Cardiac muscle cell (in vitro differentiated cells and primary cell): ENCODE data around the gene SNAP47. TPM values are rescaled to one million over a fixed set of nuclear protein-coding genes. Genes with fewer than 3 reads are reported as not detected.
A peak's percentile ranks its signal among the peaks of the same experiment; 100 is the strongest.

Source experiments
- DNase-seq, 2 donors: peaks; one replicate each; pipeline versions ENCODE4 v3.0.0 to v3.0.0-alpha.2; 2010 to 2017; ENCODE audit warnings: low read depth in 1 of 2, low spot score in 1 of 2
- H3K27ac ChIP-seq: fragments of 200-600 bp; sonication (generic); 2 replicates; pipeline ENCODE4 v1.5.1; 2016
- H3K27me3 ChIP-seq: fragments of 200-600 bp; sonication (generic); 2 replicates; pipeline ENCODE4 v1.6.0; 2016; ENCODE audit warnings: control low read depth
- H3K36me3 ChIP-seq: fragments of 200-600 bp; sonication (generic); 2 replicates; pipeline ENCODE4 v1.5.1; 2016; ENCODE audit warnings: control low read depth
- H3K4me1 ChIP-seq: fragments of 200-600 bp; sonication (generic); 2 replicates; pipeline ENCODE4 v1.8.1; 2017; ENCODE audit warnings: low read depth, mild to moderate bottlenecking, mixed run types
- H3K4me3 ChIP-seq: fragments of 200-600 bp; sonication (generic); 2 replicates; pipeline ENCODE4 v1.5.1; 2016; ENCODE audit warnings: mild to moderate bottlenecking
- H3K9me3 ChIP-seq: fragments of 200-600 bp; sonication (generic); 2 replicates; pipeline ENCODE4 v1.5.1; 2017; ENCODE audit warnings: low read depth, mild to moderate bottlenecking, control low read depth
- polyA plus RNA-seq: library from polyadenylated mRNA; unstranded; fragments of >200 nt; fragmentation: Nextera tagmentation; extraction: Ambion mirVana; gene quantifications from 2 replicates; pipeline ENCODE4 v1.2.1, GENCODE V29; 2016
- total RNA-seq: library from RNA; depleted of rRNA; stranded (reverse); fragments of >200 nt; gene quantifications from 2 replicates; pipeline ENCODE4 v1.2.3, GENCODE V29; 2016
- TF ChIP-seq, protein P1 (sequence below): IDR thresholded peaks from 2 replicates; pipeline ENCODE4 v1.5.1; 2012; ENCODE audit warnings: low read depth, mild to moderate bottlenecking, low read length

The SNAP47 gene
- total and polyA plus RNA-seq, 2 experiments from 2014 or later: 43.7 to 57.4 TPM

DNA sequence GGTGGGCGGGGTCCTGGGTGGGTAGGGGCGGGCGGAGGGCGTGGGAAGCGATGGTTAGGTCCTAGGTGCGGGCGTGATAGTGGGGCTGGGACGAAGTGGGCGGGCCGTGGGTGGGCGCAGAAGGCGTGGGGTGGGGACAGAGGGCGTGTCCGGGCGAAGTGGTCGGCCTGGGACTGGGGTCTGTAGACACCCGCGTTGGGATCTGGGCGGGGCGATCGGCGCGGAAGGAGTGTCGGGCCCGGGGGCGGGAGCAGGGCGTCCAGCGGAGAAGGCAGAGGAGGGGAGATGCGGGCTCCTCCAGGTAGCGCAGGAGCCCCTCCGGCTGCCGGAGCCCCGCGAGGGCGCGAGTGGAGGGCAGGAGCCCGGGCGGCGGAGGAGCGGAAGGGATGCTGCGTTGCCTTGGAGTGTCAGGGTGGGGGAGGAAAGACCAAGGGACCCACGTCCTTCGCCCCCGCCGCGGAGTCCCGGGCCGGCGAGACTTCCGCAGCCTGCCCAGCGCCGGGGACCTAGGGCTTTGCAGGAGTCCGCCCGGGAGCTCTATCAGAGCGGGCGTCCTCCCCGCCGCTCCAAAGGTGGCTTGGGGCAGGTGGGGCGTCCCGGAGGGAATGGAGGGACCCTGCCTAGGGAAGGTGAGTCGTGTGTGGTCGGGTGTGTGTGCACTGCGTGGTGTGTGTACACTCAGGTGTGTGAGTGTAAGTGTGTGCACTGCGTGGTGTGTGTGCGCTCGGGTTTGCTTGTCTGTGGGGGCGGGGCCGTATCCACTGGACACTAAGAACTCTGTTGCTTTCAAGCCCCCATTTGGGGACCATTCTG, 53.2 kb downstream of the SNAP47 start:
- TF ChIP-seq, protein P1, sequence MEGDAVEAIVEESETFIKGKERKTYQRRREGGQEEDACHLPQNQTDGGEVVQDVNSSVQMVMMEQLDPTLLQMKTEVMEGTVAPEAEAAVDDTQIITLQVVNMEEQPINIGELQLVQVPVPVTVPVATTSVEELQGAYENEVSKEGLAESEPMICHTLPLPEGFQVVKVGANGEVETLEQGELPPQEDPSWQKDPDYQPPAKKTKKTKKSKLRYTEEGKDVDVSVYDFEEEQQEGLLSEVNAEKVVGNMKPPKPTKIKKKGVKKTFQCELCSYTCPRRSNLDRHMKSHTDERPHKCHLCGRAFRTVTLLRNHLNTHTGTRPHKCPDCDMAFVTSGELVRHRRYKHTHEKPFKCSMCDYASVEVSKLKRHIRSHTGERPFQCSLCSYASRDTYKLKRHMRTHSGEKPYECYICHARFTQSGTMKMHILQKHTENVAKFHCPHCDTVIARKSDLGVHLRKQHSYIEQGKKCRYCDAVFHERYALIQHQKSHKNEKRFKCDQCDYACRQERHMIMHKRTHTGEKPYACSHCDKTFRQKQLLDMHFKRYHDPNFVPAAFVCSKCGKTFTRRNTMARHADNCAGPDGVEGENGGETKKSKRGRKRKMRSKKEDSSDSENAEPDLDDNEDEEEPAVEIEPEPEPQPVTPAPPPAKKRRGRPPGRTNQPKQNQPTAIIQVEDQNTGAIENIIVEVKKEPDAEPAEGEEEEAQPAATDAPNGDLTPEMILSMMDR: no peak
- peak in 1 of 2 donors; percentile 89 for DNase-seq
- Histone ChIP-seq H3K27ac (no peak overlapping the region), H3K36me3 (no peaks in the 10 kb centered on the region), H3K27me3 (peaks cover 17% of the 10 kb centered on the region), H3K4me1 (no peaks in the 10 kb centered on the region), H3K9me3 (no peaks in the 10 kb centered on the region), H3K4me3 (peak overlapping the region; percentile 34)

DNA sequence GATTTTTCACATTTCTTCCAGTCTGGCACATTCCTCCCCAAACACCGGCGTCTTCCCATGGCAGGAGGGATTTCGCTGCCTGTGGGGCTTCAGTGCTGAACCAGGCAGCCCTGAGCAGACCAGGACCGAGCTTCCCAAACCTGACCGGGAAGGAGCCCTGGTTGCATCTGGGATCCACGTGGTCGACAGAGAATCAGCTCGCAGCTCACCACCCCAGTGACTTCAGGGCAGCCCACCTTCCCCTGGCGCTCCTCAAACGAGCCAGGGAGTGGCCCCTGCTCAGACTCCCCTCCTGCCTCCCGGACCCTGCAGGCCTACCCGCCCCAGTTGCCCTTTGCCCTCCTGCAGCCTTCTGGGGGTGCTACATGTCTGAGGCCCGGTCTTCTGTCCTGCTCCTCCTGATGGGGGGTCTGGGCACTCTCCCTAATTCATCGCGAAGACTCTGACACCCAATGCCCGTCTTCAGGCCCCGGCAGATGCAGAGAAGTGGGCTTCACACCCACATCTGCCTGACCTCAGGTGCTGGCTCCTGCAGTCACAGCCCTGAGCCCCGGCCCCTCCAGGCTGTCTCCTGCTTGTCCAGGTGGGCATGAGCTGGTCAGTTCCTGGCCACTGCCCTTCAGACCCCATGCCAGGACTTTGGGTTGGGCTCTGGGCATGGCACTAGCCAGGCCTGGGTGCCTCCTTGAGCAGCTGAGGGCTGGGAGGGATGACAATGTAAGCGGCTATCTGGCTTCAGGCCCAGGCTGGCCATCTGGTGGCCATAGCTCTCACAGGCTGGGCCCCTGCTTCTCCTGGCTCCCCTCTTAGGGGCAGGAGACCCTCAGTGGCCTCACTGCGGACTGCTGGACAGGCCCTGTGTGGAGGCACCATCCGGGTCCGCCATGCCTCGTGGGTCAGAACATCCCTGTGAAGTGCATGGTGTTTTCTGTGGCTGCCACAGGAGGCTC, 54.1 kb downstream of the SNAP47 start:
- H3K27me3 ChIP-seq: peaks cover 17% of the 10 kb centered on the region
- TF ChIP-seq, protein P1: no peak
- H3K9me3 ChIP-seq: no peaks in the 10 kb centered on the region
- no peak overlapping the region for H3K27ac ChIP-seq
- peak overlapping the region; percentile 34 for H3K4me3 ChIP-seq
- no peak for DNase-seq
- peaks cover 7% of the 10 kb centered on the region for H3K4me1 ChIP-seq
- H3K36me3 ChIP-seq: no peaks in the 10 kb centered on the region

DNA sequence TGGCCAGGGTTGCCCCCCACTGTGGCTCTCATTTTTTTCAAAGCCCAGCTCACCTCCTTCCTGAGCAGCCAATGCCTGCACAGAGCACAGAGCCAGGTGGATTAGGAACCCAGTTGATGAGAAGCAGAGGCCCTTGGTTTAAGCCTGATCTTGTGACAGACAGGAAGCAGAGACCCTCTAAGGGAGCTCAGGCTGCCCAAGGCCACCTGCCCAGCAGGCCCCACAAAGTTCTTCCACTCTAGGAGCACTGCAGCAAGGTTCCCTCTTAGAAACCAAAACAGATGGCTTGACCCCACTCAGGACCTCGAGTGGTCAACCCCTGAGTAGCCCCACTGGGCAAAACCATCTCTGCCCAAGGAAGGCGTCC, 54.8 kb downstream of the SNAP47 start:
- H3K27ac ChIP-seq: no peak overlapping the region
- no peak for DNase-seq
- no peaks in the 10 kb centered on the region for H3K36me3 ChIP-seq
- TF ChIP-seq, protein P1: no peak
- peaks cover 7% of the 10 kb centered on the region for H3K4me1 ChIP-seq
- H3K4me3 ChIP-seq: no peak overlapping the region
- peaks cover 17% of the 10 kb centered on the region for H3K27me3 ChIP-seq
- H3K9me3 ChIP-seq: no peaks in the 10 kb centered on the region

DNA sequence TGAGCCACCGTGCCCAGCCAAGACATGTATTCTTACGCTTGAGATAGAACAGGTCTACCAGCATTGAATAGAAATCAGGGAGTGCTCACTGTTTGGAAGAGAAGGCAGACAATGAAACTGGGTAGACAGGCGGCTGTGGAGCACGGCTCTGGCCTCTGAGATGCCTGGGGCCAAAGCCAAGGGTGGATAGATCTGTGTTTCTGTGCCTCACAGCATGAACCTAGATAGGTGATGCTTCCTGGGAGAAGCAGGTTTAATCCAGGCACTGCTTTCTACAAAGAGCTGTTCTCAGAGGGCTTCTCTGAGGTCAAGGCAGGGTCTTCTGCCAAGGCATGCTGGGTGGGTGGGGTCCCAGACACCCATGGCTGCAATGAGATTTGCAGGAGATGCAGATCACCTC, 55.6 kb downstream of the SNAP47 start:
- Histone ChIP-seq H3K27me3 (peaks cover 13% of the 10 kb centered on the region), H3K4me1 (peaks cover 7% of the 10 kb centered on the region), H3K9me3 (no peaks in the 10 kb centered on the region), H3K36me3 (no peaks in the 10 kb centered on the region), H3K27ac (no peak overlapping the region), H3K4me3 (no peak overlapping the region)
- no peak for DNase-seq
- TF ChIP-seq, protein P1: no peak

DNA sequence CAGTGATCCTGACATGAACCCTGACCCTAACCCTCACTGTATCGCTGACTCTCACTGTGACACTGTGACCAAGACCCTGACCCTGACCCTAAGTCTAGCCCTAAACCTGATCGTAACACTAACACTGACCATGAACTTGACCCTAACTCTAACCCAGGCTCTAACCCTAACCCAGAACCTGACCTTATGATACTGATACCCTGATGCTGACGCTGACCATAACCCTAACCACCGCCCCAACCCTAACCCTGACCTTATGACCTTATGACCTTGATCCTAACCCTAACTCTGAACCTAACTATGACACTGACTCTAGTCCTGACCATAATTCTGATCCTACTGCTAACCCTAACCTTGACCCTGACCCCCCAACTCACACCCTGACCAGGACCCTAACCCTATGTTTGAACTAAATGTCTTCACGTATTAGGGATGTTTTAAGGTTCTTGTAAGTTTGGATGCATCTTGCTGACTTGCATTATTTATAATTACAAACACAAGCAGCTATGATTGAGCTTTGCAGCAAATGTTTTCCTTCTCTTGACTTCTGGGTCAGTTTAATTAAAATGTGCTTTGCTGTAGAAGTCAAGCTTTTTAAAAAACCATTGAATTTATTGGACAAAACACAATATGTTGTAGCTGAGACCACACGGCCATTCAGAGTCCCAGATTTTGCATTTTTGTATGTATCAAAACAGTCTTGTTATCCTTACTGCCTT, 56.3 kb downstream of the SNAP47 start:
- H3K27me3 ChIP-seq: peaks cover 6% of the 10 kb centered on the region
- DNase-seq: no peak
- TF ChIP-seq, protein P1: no peak
- H3K4me3 ChIP-seq: no peak overlapping the region
- H3K9me3 ChIP-seq: no peaks in the 10 kb centered on the region
- H3K4me1 ChIP-seq: peaks cover 7% of the 10 kb centered on the region
- H3K36me3 ChIP-seq: no peaks in the 10 kb centered on the region
- no peak overlapping the region for H3K27ac ChIP-seq
